Measurements from ENCODE around the gene CHFR.
"Not testable (repeated sequence)": the region's sequence is repeated elsewhere in the genome, so short reads cannot be mapped to it uniquely, and the experiment has no call there.

Gene CHFR

GRCh38 chr12:132834181-132834711 lies 53.2 kb downstream of the CHFR start:
- DNase-seq (ENCODE audit: low read depth in 1 of 2, low spot score in 1 of 2) = no peak
- in situ Hi-C loops (cut with HindIII; ENCODE audit: low pct_unique_long_range_greater_than_20kb, low sequenced_read_pairs) = no loop called here

GRCh38 chr12:132833341-132833740 lies 54.1 kb downstream of the CHFR start:
- TF ChIP-seq JUND (IDR thresholded peaks at IDR 0.05; ENCODE audit: low read depth) = no peak
- in situ Hi-C loops (cut with HindIII; ENCODE audit: low pct_unique_long_range_greater_than_20kb, low sequenced_read_pairs) = no loop called here
- no peak for DNase-seq (ENCODE audit: low read depth in 1 of 2, low spot score in 1 of 2)

More at GRCh38 chr12:132834181-132834711, 53.2 kb downstream of the CHFR start:
- TF ChIP-seq JUND (IDR thresholded peaks at IDR 0.05; ENCODE audit: low read depth) = no peak

GRCh38 chr12:132831771-132832170 lies 55.6 kb downstream of the CHFR start:
- TF ChIP-seq JUND (IDR thresholded peaks at IDR 0.05; ENCODE audit: low read depth) = no peak
- DNase-seq (ENCODE audit: low read depth in 1 of 2, low spot score in 1 of 2) = no peak
- in situ Hi-C loops (cut with HindIII; ENCODE audit: low pct_unique_long_range_greater_than_20kb, low sequenced_read_pairs) = no loop called here

DNA sequence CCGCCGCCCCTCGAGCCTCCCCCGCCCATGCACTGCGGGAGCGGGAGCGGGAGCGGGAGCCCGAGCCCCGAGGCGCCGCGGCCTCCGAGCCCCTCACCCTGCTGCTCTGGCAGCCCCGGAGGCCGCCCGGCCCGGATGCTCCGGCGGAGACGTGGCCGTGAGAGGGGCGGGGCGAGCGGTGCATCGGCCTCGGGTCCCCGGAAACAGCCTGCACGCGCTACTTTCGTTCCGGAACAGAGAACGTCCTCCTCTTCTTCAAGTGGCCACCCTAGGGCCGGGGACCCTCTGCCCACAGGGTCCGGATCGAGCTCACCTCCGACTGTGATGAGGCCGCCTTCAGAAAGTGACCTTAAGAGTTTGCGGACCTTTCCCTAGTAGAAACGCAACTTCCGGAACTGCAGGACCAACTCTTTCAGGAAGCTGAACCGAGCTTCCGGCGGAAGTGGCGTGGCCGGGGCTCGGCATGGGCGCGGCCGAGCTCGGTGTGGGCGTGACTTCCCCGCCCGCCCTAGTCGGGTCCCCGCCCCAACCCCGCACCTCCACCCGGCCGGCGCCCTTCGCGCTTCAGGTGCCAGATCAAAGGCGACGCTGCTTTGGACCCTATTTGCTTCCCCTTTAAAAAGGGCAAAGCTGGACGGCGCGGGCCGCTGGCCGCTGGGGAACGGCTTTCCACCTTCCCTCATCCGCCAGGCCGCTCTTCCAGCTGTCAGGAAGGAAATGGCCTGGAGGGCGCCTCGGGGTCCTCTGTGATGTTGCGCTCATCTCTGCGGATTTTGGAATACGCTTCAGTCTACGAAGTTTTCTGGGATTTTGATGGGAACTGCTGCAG lies 58.5 kb downstream of the CHFR start, which contains the start of gene GOLGA3:
TSS of gene GOLGA3 (minus strand) at position 164 of the 829 bp plus-strand sequence. CDS start 6,741 bp downstream, outside the sequence.
- no peak; the same call in 1 of the 2 replicates for TF ChIP-seq JUND (IDR thresholded peaks at IDR 0.05; ENCODE audit: low read depth)
- in situ Hi-C loops (cut with HindIII; ENCODE audit: low pct_unique_long_range_greater_than_20kb, low sequenced_read_pairs) = no loop called here
- peak; percentile 96 to 98 for DNase-seq (ENCODE audit: low read depth in 1 of 2, low spot score in 1 of 2)

GRCh38 chr12:132827763-132828703 lies 59.4 kb downstream of the CHFR start:
- DNase-seq (ENCODE audit: low read depth in 1 of 2, low spot score in 1 of 2) = peak; percentile 72 to 86
- TF ChIP-seq JUND (IDR thresholded peaks at IDR 0.05; ENCODE audit: low read depth) = no peak
- in situ Hi-C loops (cut with HindIII; ENCODE audit: low pct_unique_long_range_greater_than_20kb, low sequenced_read_pairs) = no loop called here

DNA sequence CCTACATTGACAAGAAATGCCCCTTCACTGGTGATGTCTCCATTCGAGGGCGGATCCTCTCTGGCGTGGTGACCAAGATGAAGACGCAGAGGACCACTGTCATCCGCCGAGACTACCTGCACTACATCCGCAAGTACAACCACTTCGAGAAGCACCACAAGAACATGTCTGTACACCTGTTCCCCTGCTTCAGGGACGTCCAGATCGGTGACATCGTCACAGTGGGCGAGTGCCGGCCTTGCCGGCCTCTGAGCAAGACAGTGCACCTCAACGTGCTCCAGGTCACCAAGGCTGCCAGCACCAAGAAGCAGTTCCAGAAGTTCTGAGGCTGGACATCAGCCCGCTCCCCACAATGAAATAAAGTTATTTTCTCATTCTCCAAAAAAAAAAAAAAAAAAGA lies 61.5 kb downstream of the CHFR start:
- in situ Hi-C loops (cut with HindIII; ENCODE audit: low pct_unique_long_range_greater_than_20kb, low sequenced_read_pairs) = no loop called here

DNA sequence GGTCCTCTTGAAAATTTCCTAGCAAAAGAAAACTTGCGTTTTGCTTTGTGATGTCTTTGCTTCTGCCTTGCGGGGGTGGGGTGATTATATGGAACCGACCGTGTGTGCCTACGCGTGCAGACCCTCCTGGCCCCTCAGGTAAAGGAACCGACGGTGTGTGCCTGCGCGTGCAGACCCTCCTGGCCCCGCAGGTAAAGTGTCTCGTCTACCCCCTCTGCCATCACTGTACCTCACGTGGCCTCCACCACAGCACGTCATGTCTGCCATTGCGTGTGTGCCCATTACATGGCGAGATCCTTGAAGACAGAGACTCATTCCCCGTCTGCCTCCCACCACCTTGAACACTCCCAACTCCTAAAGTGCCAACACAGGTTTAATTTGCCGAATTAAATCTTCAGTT lies 62.3 kb downstream of the CHFR start:
- in situ Hi-C loops (cut with HindIII; ENCODE audit: low pct_unique_long_range_greater_than_20kb, low sequenced_read_pairs) = no loop called here
- TF ChIP-seq JUND (IDR thresholded peaks at IDR 0.05; ENCODE audit: low read depth) = no peak
- no peak for DNase-seq (ENCODE audit: low read depth in 1 of 2, low spot score in 1 of 2)

More for the DNA sequence above, 61.5 kb downstream of the CHFR start:
- TF ChIP-seq JUND (IDR thresholded peaks at IDR 0.05; ENCODE audit: low read depth) = no peak
- DNase-seq (ENCODE audit: low read depth in 1 of 2, low spot score in 1 of 2) = no peak

- no peak for DNase-seq (ENCODE audit: low read depth in 1 of 2, low spot score in 1 of 2)
- in situ Hi-C loops (cut with HindIII; ENCODE audit: low pct_unique_long_range_greater_than_20kb, low sequenced_read_pairs) = no loop called here
- TF ChIP-seq JUND (IDR thresholded peaks at IDR 0.05; ENCODE audit: low read depth) = no peak
Observed at GRCh38 chr12:132824053-132824452, 63.4 kb downstream of the CHFR start.

- TF ChIP-seq JUND (IDR thresholded peaks at IDR 0.05; ENCODE audit: low read depth) = no peak
- in situ Hi-C loops (cut with HindIII; ENCODE audit: low pct_unique_long_range_greater_than_20kb, low sequenced_read_pairs) = no loop called here
- DNase-seq (ENCODE audit: low read depth in 1 of 2, low spot score in 1 of 2) = no peak
Observed at GRCh38 chr12:132818562-132818961, 68.8 kb downstream of the CHFR start.

- no peak for DNase-seq (ENCODE audit: low read depth in 1 of 2, low spot score in 1 of 2)
- in situ Hi-C loops (cut with HindIII; ENCODE audit: low pct_unique_long_range_greater_than_20kb, low sequenced_read_pairs) = no loop called here
Observed at GRCh38 chr12:132814232-132814631, 73.2 kb downstream of the CHFR start.

GRCh38 chr12:132813443-132813842 lies 74.0 kb downstream of the CHFR start:
- DNase-seq (ENCODE audit: low read depth in 1 of 2, low spot score in 1 of 2) = no peak
- in situ Hi-C loops (cut with HindIII; ENCODE audit: low pct_unique_long_range_greater_than_20kb, low sequenced_read_pairs) = no loop called here
- no peak for TF ChIP-seq JUND (IDR thresholded peaks at IDR 0.05; ENCODE audit: low read depth)

More at GRCh38 chr12:132814232-132814631, 73.2 kb downstream of the CHFR start:
- no peak for TF ChIP-seq JUND (IDR thresholded peaks at IDR 0.05; ENCODE audit: low read depth)

- in situ Hi-C loops (cut with HindIII; ENCODE audit: low pct_unique_long_range_greater_than_20kb, low sequenced_read_pairs) = no loop called here
- no peak for TF ChIP-seq JUND (IDR thresholded peaks at IDR 0.05; ENCODE audit: low read depth)
- no peak for DNase-seq (ENCODE audit: low read depth in 1 of 2, low spot score in 1 of 2)
Observed at GRCh38 chr12:132812631-132813305, 74.6 kb downstream of the CHFR start.

DNA sequence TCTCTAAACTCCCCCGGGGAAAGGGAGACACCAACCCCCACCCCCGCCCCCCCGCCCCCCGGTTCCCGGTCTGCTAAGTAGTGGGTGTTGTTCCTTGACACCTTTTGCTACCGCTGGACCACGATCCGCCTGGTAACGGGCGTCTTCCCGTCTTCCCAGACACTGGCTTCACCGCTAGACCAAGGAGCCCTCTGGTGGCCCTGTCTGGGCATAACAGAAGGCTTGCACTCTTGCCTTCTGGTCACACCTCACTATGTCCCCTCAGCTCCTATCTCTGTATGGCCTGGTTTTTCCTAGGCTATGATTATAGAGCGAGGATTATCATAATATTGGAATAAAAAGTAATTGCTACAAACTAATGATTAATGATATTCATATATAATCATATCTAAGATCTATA lies 78.0 kb downstream of the CHFR start:
- in situ Hi-C loops (cut with HindIII; ENCODE audit: low pct_unique_long_range_greater_than_20kb, low sequenced_read_pairs) = not testable (repeated sequence)
- DNase-seq (ENCODE audit: low read depth in 1 of 2, low spot score in 1 of 2) = peak in 1 of 2 experiments; percentile 78

Data from T47D (cell line).